ENCODE measurements around the gene HBE1. TPM values are rescaled to one million over a fixed set of nuclear protein-coding genes. Genes with fewer than 3 reads are reported as not detected.

Gene HBE1
- total RNA-seq, 1 experiment from 2014 or later: not detected

DNA sequence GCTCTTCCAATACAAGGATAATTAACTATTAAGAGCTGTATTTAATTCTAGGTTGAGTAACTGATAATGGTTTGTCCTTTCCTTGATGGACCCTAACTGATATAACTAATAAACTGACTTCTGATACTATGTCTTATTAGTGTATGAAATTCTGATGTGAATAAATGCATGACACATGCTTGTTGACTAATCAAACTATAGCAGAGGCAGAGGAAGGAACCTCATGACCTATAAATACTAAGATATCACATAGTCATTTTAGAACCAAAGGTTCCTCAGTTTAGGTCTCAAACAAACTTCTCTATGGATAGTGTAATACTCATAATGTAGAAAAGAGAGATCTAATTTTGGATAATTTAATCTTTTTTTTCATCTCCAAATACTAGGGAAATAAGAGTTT, 30.7 kb downstream of the HBE1 start:
- Histone ChIP-seq H3K9ac (ENCODE audit: low read length) (no peak overlapping the region), H3K36me3 (ENCODE audit: insufficient read depth, low read length) (no peaks in the 10 kb centered on the region), H3K4me3 (ENCODE audit: low read length) (no peak overlapping the region)

GRCh38 chr11:5238486-5238885, 31.3 kb downstream of the HBE1 start:
- Histone ChIP-seq H3K36me3 (ENCODE audit: insufficient read depth, low read length) (no peaks in the 10 kb centered on the region), H3K9me3 (ENCODE audit: low read length) (no peaks in the 10 kb centered on the region)

More for the DNA sequence above, 30.7 kb downstream of the HBE1 start:
- no peak overlapping the region for H3K4me2 ChIP-seq (ENCODE audit: low read depth, low read length, poor library complexity, severe bottlenecking)
- H3K27me3 ChIP-seq (ENCODE audit: low read length): no peaks in the 10 kb centered on the region
- no peak overlapping the region for H2AFZ ChIP-seq (ENCODE audit: low read length)
- H4K20me1 ChIP-seq (ENCODE audit: insufficient read depth, low read depth, low read length): no peaks in the 10 kb centered on the region
- H3K79me2 ChIP-seq (ENCODE audit: low read length): no peaks in the 10 kb centered on the region
- no peaks in the 10 kb centered on the region for H3K4me1 ChIP-seq (ENCODE audit: low read length)
- no peaks in the 10 kb centered on the region for H3K9me3 ChIP-seq (ENCODE audit: low read length)
- DNase-seq: no peak
- H3K27ac ChIP-seq (ENCODE audit: low read length): no peak overlapping the region
- H3K9me2 ChIP-seq (replicated peaks; ENCODE audit: insufficient read depth, low read length): no peaks in the 10 kb centered on the region

GRCh38 chr11:5237420-5237819, 32.3 kb downstream of the HBE1 start:
- no peaks in the 10 kb centered on the region for H3K79me2 ChIP-seq (ENCODE audit: low read length)
- H3K9ac ChIP-seq (ENCODE audit: low read length): no peak overlapping the region
- H3K27me3 ChIP-seq (ENCODE audit: low read length): no peaks in the 10 kb centered on the region
- H3K4me2 ChIP-seq (ENCODE audit: low read depth, low read length, poor library complexity, severe bottlenecking): no peak overlapping the region
- no peak for DNase-seq
- H3K36me3 ChIP-seq (ENCODE audit: insufficient read depth, low read length): no peaks in the 10 kb centered on the region
- no peaks in the 10 kb centered on the region for H3K9me3 ChIP-seq (ENCODE audit: low read length)
- H2AFZ ChIP-seq (ENCODE audit: low read length): no peak overlapping the region
- no peak overlapping the region for H3K4me3 ChIP-seq (ENCODE audit: low read length)
- H3K9me2 ChIP-seq (replicated peaks; ENCODE audit: insufficient read depth, low read length): no peaks in the 10 kb centered on the region
- H3K27ac ChIP-seq (ENCODE audit: low read length): no peak overlapping the region
- no peaks in the 10 kb centered on the region for H4K20me1 ChIP-seq (ENCODE audit: insufficient read depth, low read depth, low read length)
- H3K4me1 ChIP-seq (ENCODE audit: low read length): no peaks in the 10 kb centered on the region

More at GRCh38 chr11:5238486-5238885, 31.3 kb downstream of the HBE1 start:
- H3K4me1 ChIP-seq (ENCODE audit: low read length): no peaks in the 10 kb centered on the region
- H4K20me1 ChIP-seq (ENCODE audit: insufficient read depth, low read depth, low read length): no peaks in the 10 kb centered on the region
- H3K9ac ChIP-seq (ENCODE audit: low read length): no peak overlapping the region
- no peak overlapping the region for H2AFZ ChIP-seq (ENCODE audit: low read length)
- no peaks in the 10 kb centered on the region for H3K9me2 ChIP-seq (replicated peaks; ENCODE audit: insufficient read depth, low read length)
- no peak for DNase-seq
- H3K4me2 ChIP-seq (ENCODE audit: low read depth, low read length, poor library complexity, severe bottlenecking): no peak overlapping the region
- H3K27me3 ChIP-seq (ENCODE audit: low read length): no peaks in the 10 kb centered on the region
- H3K27ac ChIP-seq (ENCODE audit: low read length): no peak overlapping the region
- H3K4me3 ChIP-seq (ENCODE audit: low read length): no peak overlapping the region
- H3K79me2 ChIP-seq (ENCODE audit: low read length): no peaks in the 10 kb centered on the region

- Histone ChIP-seq H3K36me3 (ENCODE audit: insufficient read depth, low read length) (no peaks in the 10 kb centered on the region), H3K4me2 (ENCODE audit: low read depth, low read length, poor library complexity, severe bottlenecking) (no peak overlapping the region), H3K4me1 (ENCODE audit: low read length) (no peaks in the 10 kb centered on the region), H3K9ac (ENCODE audit: low read length) (no peak overlapping the region), H3K79me2 (ENCODE audit: low read length) (no peaks in the 10 kb centered on the region), H3K9me3 (ENCODE audit: low read length) (no peaks in the 10 kb centered on the region), H3K4me3 (ENCODE audit: low read length) (no peak overlapping the region), H3K9me2 (replicated peaks; ENCODE audit: insufficient read depth, low read length) (no peaks in the 10 kb centered on the region), H2AFZ (ENCODE audit: low read length) (no peak overlapping the region), H3K27ac (ENCODE audit: low read length) (no peak overlapping the region), H3K27me3 (ENCODE audit: low read length) (no peaks in the 10 kb centered on the region), H4K20me1 (ENCODE audit: insufficient read depth, low read depth, low read length) (no peaks in the 10 kb centered on the region)
- DNase-seq: no peak
Measured at GRCh38 chr11:5235364-5236095, 34.2 kb downstream of the HBE1 start.

DNA sequence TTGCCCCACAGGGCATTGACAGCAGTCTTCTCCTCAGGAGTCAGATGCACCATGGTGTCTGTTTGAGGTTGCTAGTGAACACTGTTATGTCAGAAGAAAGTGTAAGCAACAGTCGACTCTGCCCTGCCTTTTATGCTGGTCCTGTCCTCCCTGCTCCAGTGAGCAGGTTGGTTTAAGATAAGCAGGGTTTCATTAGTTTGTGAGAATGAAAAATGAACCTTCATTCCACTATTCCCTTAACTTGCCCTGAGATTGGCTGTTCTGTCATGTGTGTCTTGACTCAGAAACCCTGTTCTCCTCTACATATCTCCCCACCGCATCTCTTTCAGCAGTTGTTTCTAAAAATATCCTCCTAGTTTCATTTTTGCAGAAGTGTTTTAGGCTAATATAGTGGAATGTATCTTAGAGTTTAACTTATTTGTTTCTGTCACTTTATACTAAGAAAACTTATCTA, 35.3 kb downstream of the HBE1 start, which contains the start of gene HBD:
TSS of gene HBD (minus strand) at position 103 of the 454 bp plus-strand sequence. CDS start at position 53, 50 bp downstream.
- Histone ChIP-seq H3K4me1 (ENCODE audit: low read length) (no peaks in the 10 kb centered on the region), H3K4me2 (ENCODE audit: low read depth, low read length, poor library complexity, severe bottlenecking) (no peak within 1 kb of the TSS), H2AFZ (ENCODE audit: low read length) (no peak within 1 kb of the TSS), H3K4me3 (ENCODE audit: low read length) (no peak within 1 kb of the TSS), H3K27ac (ENCODE audit: low read length) (no peak within 1 kb of the TSS), H3K36me3 (ENCODE audit: insufficient read depth, low read length) (no peaks in the 10 kb centered on the region), H3K79me2 (ENCODE audit: low read length) (no peaks in the 10 kb centered on the region), H3K9me3 (ENCODE audit: low read length) (no peaks in the 10 kb centered on the region), H3K9me2 (replicated peaks; ENCODE audit: insufficient read depth, low read length) (no peaks in the 10 kb centered on the region), H4K20me1 (ENCODE audit: insufficient read depth, low read depth, low read length) (no peaks in the 10 kb centered on the region), H3K9ac (ENCODE audit: low read length) (no peak within 1 kb of the TSS), H3K27me3 (ENCODE audit: low read length) (no peaks in the 10 kb centered on the region)
- no peak for DNase-seq

DNA sequence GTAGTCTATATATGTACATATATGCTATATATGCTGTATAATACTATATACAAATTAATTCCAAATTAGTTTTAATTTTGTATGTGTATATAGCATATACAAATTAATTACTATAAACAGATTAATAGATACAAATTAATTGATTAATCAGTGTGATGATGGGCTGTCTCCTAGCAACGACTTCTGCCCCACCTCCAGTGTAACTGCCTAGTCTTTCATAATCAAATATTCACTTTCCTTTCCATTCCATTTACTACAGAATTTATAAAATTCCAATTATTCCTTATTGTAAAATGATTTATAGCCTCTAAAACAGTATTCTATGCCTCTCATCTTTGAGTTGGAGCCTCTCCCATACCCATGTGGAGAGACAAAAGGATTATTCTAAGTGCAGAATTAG, 36.4 kb downstream of the HBE1 start:
- no peaks in the 10 kb centered on the region for H3K36me3 ChIP-seq (ENCODE audit: insufficient read depth, low read length)
- H3K9me3 ChIP-seq (ENCODE audit: low read length): no peaks in the 10 kb centered on the region
- no peaks in the 10 kb centered on the region for H3K9me2 ChIP-seq (replicated peaks; ENCODE audit: insufficient read depth, low read length)
- H3K27me3 ChIP-seq (ENCODE audit: low read length): no peaks in the 10 kb centered on the region
- no peak overlapping the region for H3K4me3 ChIP-seq (ENCODE audit: low read length)
- no peaks in the 10 kb centered on the region for H3K4me1 ChIP-seq (ENCODE audit: low read length)
- no peak overlapping the region for H3K27ac ChIP-seq (ENCODE audit: low read length)
- no peak overlapping the region for H3K4me2 ChIP-seq (ENCODE audit: low read depth, low read length, poor library complexity, severe bottlenecking)
- no peak overlapping the region for H2AFZ ChIP-seq (ENCODE audit: low read length)
- no peak for DNase-seq
- no peak overlapping the region for H3K9ac ChIP-seq (ENCODE audit: low read length)
- H3K79me2 ChIP-seq (ENCODE audit: low read length): no peaks in the 10 kb centered on the region
- H4K20me1 ChIP-seq (ENCODE audit: insufficient read depth, low read depth, low read length): no peaks in the 10 kb centered on the region

- no peaks in the 10 kb centered on the region for H3K4me1 ChIP-seq (ENCODE audit: low read length)
- no peaks in the 10 kb centered on the region for H3K79me2 ChIP-seq (ENCODE audit: low read length)
- no peak overlapping the region for H2AFZ ChIP-seq (ENCODE audit: low read length)
- H4K20me1 ChIP-seq (ENCODE audit: insufficient read depth, low read depth, low read length): no peaks in the 10 kb centered on the region
- H3K4me3 ChIP-seq (ENCODE audit: low read length): no peak overlapping the region
- H3K27me3 ChIP-seq (ENCODE audit: low read length): no peaks in the 10 kb centered on the region
- H3K4me2 ChIP-seq (ENCODE audit: low read depth, low read length, poor library complexity, severe bottlenecking): no peak overlapping the region
- DNase-seq: no peak
- H3K9me2 ChIP-seq (replicated peaks; ENCODE audit: insufficient read depth, low read length): no peaks in the 10 kb centered on the region
- no peaks in the 10 kb centered on the region for H3K36me3 ChIP-seq (ENCODE audit: insufficient read depth, low read length)
- H3K9ac ChIP-seq (ENCODE audit: low read length): no peak overlapping the region
- no peaks in the 10 kb centered on the region for H3K9me3 ChIP-seq (ENCODE audit: low read length)
- no peak overlapping the region for H3K27ac ChIP-seq (ENCODE audit: low read length)
Measured at GRCh38 chr11:5232821-5233220, 36.9 kb downstream of the HBE1 start.

DNA sequence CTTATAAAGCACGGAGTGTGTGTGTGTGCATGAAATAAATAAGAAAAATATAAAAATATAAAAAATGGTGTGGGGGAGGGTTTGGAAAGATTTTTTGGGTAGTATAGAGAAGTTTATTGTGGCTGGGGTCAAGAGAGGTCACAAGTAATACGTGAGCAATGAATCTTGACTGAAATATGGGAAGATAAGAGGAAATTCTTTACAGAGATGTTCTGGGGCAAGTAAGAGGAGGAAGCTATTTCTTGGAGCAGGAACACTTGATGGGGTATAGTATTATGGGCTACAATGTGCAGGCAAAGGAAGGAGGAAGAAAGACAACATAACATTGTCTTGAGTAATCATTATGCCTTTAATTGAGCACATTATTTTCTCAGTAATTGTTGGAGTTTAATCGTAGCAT, 37.6 kb downstream of the HBE1 start:
- H3K9me2 ChIP-seq (replicated peaks; ENCODE audit: insufficient read depth, low read length): no peaks in the 10 kb centered on the region
- no peaks in the 10 kb centered on the region for H3K4me1 ChIP-seq (ENCODE audit: low read length)
- no peaks in the 10 kb centered on the region for H3K36me3 ChIP-seq (ENCODE audit: insufficient read depth, low read length)
- no peak overlapping the region for H3K27ac ChIP-seq (ENCODE audit: low read length)
- H3K4me3 ChIP-seq (ENCODE audit: low read length): no peak overlapping the region
- H3K79me2 ChIP-seq (ENCODE audit: low read length): no peaks in the 10 kb centered on the region
- no peaks in the 10 kb centered on the region for H3K27me3 ChIP-seq (ENCODE audit: low read length)
- H3K4me2 ChIP-seq (ENCODE audit: low read depth, low read length, poor library complexity, severe bottlenecking): no peak overlapping the region
- DNase-seq: no peak
- no peak overlapping the region for H2AFZ ChIP-seq (ENCODE audit: low read length)
- no peak overlapping the region for H3K9ac ChIP-seq (ENCODE audit: low read length)
- H3K9me3 ChIP-seq (ENCODE audit: low read length): no peaks in the 10 kb centered on the region
- H4K20me1 ChIP-seq (ENCODE audit: insufficient read depth, low read depth, low read length): no peaks in the 10 kb centered on the region

Measured in Karpas-422 (cell line).